Ascending aorta (tissue), 2 donors: ENCODE results near the gene RHOF. TPM values are rescaled to one million over a fixed set of nuclear protein-coding genes. Genes with fewer than 3 reads are reported as not detected.
"Not testable (repeated sequence)": the region's sequence is repeated elsewhere in the genome, so short reads cannot be mapped to it uniquely, and the experiment has no call there.

ENCODE experiments used
- DNase-seq, 2 donors: peaks; one replicate each; pipeline ENCODE4 v3.0.0-alpha.2; 2019; ENCODE audit warnings: low spot score in 2 of 2
- H3K27ac ChIP-seq, 2 donors: fragments of 200-600 bp; sonication (generic); one replicate each; pipeline ENCODE4 v1.5.1; 2016 to 2017; ENCODE audit warnings: mild to moderate bottlenecking in 1 of 2
- H3K27me3 ChIP-seq: fragments of 200-600 bp; sonication (generic); one replicate; pipeline ENCODE4 v1.5.1; 2017
- H3K36me3 ChIP-seq, 2 donors: fragments of 200-600 bp; sonication (generic); one replicate each; pipeline ENCODE4 v1.5.1; 2016
- H3K4me1 ChIP-seq, 2 donors: fragments of 200-600 bp; sonication (generic); one replicate each; pipeline ENCODE4 v1.5.1; 2016 to 2017; ENCODE audit warnings: mild to moderate bottlenecking in 1 of 2
- H3K4me3 ChIP-seq, 2 donors: fragments of 200-600 bp; sonication (generic); one replicate each; pipeline ENCODE4 v1.5.1; 2016 to 2017; ENCODE audit warnings: mild to moderate bottlenecking in 1 of 2
- H3K9me3 ChIP-seq, 2 donors: fragments of 200-600 bp; sonication (generic); one replicate each; pipeline ENCODE4 v1.5.1; 2016
- CTCF ChIP-seq, 3 experiments: fragments of 200-600 bp in 2 of 3; fragments of 450-650 bp in 1 of 3; sonication (generic) in 2 of 3; IDR thresholded peaks; one replicate each; pipeline ENCODE4 v1.5.1; 2016 to 2019; ENCODE audit warnings: antibody characterized with exemption in 3 of 3, mild to moderate bottlenecking in 1 of 3, moderate library complexity in 1 of 3
- intact Hi-C: fragments of 100-400 bp; cut with DNase I; formaldehyde crosslinking; loops from one replicate; pipeline ENCODE4 v1.15.1; 2023
- total RNA-seq: library from RNA; depleted of rRNA; stranded (reverse); fragments of >200 nt; gene quantifications from one replicate; pipeline ENCODE4 v1.1.0, GENCODE V29; 2016

The RHOF gene
- total RNA-seq, 1 donor from 2014 or later: 1.9 TPM

- peak overlapping the region; percentile 19 to 67 for H3K4me3 ChIP-seq
- peak overlapping the region; percentile 100 for H3K27ac ChIP-seq
- no peak for DNase-seq
- no peaks in the 10 kb centered on the region for H3K27me3 ChIP-seq
- H3K4me1 ChIP-seq: peaks cover 30 to 42% of the 10 kb centered on the region in 2 donors
- no peak for TF ChIP-seq CTCF (IDR thresholded peaks at IDR 0.05)
- no peaks in the 10 kb centered on the region for H3K9me3 ChIP-seq
- peaks cover 5 to 7% of the 10 kb centered on the region in 2 donors for H3K36me3 ChIP-seq
- intact Hi-C loops: loop anchor here (1.0 to 10.0 kb wide), 8 partner anchors 10 to 430 kb away; partner anchors contain the start of genes DIABLO, HPD and SETD1B
Measured at GRCh38 chr12:121794534-121795033, 1.1 kb upstream of the RHOF start.

DNA sequence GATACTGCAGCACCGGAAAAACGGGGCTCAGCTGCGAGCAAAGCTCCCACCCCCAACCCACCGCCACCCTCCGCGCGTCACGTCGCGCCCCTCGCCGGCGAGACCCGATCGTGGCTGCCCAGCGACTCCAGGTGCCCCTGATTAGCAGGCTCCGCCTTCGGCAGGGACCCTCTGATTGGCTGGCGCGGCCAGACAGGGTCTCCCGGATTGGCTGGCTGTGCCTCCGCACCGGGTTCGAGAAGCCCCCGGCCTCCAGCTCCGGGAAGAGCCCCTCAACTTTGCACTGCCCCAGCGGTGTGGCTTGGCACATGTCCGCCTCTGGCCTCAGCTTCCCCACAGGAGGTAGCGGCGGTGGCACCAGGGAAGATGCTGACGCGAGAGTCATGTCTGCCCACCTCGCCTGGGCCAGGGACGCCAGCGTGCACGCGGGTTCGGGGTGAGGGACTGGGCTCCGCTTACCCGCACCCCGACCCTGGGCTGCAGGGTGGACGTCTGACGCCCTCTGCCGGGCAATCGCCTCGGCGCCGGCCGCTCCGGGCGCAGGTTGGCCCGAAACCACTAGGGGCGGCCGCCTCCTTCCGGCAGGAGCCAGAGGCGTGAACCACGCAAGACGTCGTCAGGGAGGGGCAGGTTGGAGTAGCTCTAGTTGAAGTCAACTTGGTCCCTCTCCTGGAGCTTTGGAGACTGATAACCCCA, 498 bp upstream of the RHOF start:
- H3K4me1 ChIP-seq: peaks cover 30 to 42% of the 10 kb centered on the region in 2 donors
- intact Hi-C loops: loop anchor here (1.0 to 10.0 kb wide), 5 partner anchors 18 to 431 kb away; partner anchors contain the start of genes DIABLO and HPD
- no peaks in the 10 kb centered on the region for H3K27me3 ChIP-seq

DNA sequence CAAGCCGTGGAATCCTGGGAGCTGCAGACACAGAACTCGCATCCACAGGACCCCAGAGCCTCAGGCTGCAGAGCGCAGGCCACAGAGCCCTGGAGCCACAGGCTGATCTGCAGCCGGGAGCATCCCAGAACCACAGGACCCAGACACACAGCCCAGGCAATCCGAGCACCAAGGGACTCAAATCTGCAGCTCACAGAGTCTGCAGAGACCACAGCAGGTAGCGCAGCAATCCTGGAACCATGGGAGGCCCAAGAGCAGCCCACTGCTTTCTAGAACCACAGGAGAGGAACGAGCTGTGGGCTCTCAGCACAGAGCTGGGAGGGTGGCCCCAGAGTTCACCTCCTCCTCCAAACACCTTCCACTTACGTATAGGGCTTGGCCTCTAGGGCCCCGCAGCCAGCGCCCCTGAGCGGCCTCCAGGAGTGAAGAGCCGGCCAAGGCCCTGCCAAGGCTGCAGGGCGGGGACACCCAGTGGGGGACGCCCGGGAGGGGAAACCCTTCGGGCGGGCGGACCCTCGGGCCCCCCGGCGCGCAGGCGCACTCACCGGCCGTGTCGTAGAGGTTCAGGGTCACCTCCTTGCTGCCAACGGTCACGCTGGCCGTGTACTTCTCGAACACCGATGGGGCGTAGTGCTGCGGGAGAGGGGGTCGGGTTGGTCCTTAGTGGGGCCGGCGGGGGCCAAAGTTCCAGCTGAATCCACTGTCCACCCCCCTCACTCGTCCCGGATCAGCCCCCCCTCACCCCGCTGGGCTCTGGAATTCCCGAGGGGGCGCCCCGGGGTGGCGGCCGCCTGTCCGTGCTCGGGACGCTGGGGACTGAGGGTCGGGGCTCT, 665 bp downstream of the RHOF start:
- Histone ChIP-seq H3K36me3 (peaks cover 5 to 7% of the 10 kb centered on the region in 2 donors), H3K9me3 (no peaks in the 10 kb centered on the region), H3K4me1 (peaks cover 23 to 30% of the 10 kb centered on the region in 2 donors), H3K27ac (peak overlapping the region; percentile 9 to 12), H3K4me3 (peak overlapping the region; percentile 57 to 67), H3K27me3 (no peaks in the 10 kb centered on the region)
- no peak for DNase-seq
- intact Hi-C loops: loop anchor here (10.0 kb wide), 1 partner anchor 432 kb away; the partner anchor contains the start of gene DIABLO
- no peak for TF ChIP-seq CTCF (IDR thresholded peaks at IDR 0.05)

More for the DNA sequence above, 498 bp upstream of the RHOF start:
- Histone ChIP-seq H3K4me3 (peak overlapping the region; percentile 57 to 67), H3K9me3 (no peaks in the 10 kb centered on the region), H3K27ac (peak overlapping the region; percentile 100), H3K36me3 (peaks cover 5 to 7% of the 10 kb centered on the region in 2 donors)
- peak; percentile 72 to 96 for DNase-seq
- peak; percentile 100 for TF ChIP-seq CTCF (IDR thresholded peaks at IDR 0.05)

DNA sequence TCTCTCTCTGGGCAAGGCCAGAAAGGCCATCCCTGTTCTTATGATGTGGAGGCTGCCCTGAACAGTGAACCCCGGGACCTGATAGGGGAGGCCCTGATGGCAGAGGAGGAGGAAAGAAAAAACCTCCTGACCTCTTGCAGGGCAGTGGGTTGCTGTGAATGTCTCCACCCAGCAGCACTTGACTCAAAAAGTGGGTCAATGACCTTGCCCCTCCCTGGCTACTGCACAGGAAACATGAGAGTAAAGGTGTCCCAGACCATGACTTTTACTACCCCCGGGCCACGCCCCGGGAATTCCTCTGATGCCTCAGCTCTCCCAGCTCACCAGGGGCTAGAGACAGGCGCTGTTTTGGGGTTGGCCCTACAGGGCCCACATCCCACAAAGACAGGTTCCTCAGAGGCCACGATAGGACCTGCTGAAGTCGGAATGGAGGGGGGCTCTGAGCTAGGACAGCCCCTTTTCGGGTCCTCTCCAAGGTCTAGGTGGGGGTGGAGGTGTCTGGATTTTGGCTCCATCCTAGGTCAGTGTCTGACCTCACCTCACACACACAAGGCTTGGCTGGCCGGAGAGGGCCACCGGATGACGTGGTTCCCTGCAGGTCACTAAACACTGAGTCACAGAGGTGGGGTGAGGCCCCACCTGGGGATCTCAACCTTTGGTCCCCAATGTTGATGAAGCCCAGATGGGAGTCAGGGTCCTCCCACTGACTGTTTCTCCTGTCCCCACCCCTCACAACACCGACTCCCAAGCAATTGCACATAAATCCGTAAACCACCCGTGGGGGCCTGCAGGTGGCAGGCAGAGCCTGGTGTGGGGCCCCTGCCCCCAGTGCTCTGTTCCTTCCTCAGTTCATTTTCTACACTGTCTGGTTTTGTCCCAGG, 1.6 kb downstream of the RHOF start:
- TF ChIP-seq CTCF (IDR thresholded peaks at IDR 0.05): no peak
- Histone ChIP-seq H3K27ac (no peak overlapping the region), H3K36me3 (peaks cover 5 to 7% of the 10 kb centered on the region in 2 donors), H3K4me3 (peak overlapping the region in 1 of 2 donors; percentile 67), H3K9me3 (no peaks in the 10 kb centered on the region), H3K4me1 (peaks cover 23 to 25% of the 10 kb centered on the region in 2 donors), H3K27me3 (no peaks in the 10 kb centered on the region)
- intact Hi-C loops: loop anchor here (10.0 kb wide), 1 partner anchor 433 kb away; the partner anchor contains the start of gene DIABLO
- DNase-seq: no peak

GRCh38 chr12:121790785-121791184, 2.7 kb downstream of the RHOF start:
- not testable (repeated sequence) for H3K36me3 ChIP-seq, H3K4me3 ChIP-seq, H3K9me3 ChIP-seq, H3K27ac ChIP-seq, DNase-seq, H3K27me3 ChIP-seq
- H3K4me1 ChIP-seq: peaks cover 15 to 16% of the 10 kb centered on the region in 2 donors
- intact Hi-C loops: loop anchor here (10.0 kb wide), 1 partner anchor 434 kb away; the partner anchor contains the start of gene DIABLO
